ENCODE measurements around the gene ARHGAP29. TPM values are rescaled to one million over a fixed set of nuclear protein-coding genes. Genes with fewer than 3 reads are reported as not detected.

The ARHGAP29 gene
- total and polyA plus RNA-seq, 2 experiments from 2014 or later = 4.6 to 6.9 TPM

GRCh38 chr1:94282143-94282711 lies 44.8 kb upstream of the ARHGAP29 start:
- Histone ChIP-seq H3K79me2 (replicated peaks; ENCODE audit: insufficient read depth) (no peaks in the 10 kb centered on the region), H2AFZ (no peak overlapping the region), H3K27ac (ENCODE audit: low read depth) (no peak overlapping the region), H3K36me3 (ENCODE audit: insufficient read depth) (no peaks in the 10 kb centered on the region), H3K27me3 (ENCODE audit: insufficient read depth) (no peaks in the 10 kb centered on the region), H3K4me3 (no peak overlapping the region), H3K9me2 (ENCODE audit: insufficient read depth) (no peaks in the 10 kb centered on the region), H3K4me1 (ENCODE audit: insufficient read depth) (no peaks in the 10 kb centered on the region), H4K20me1 (replicated peaks; ENCODE audit: insufficient read depth) (no peaks in the 10 kb centered on the region), H3K4me2 (no peak overlapping the region), H3F3A (replicated peaks; ENCODE audit: low read depth) (no peaks in the 10 kb centered on the region)
- no peak overlapping the region for H3K4me3 Mint-ChIP-seq
- H3K27me3 Mint-ChIP-seq (ENCODE audit: insufficient read depth, low read depth, poor library complexity) = no peaks in the 10 kb centered on the region
- ATAC-seq (no peak), DNase-seq (ENCODE audit: low spot score) (no peak)
- no peaks in the 10 kb centered on the region for H3K4me1 Mint-ChIP-seq
- no peaks in the 10 kb centered on the region for H3K9me3 Mint-ChIP-seq
- H3K36me3 Mint-ChIP-seq (ENCODE audit: low read depth) = no peaks in the 10 kb centered on the region
- H3K27ac Mint-ChIP-seq = no peak overlapping the region
- TF ChIP-seq CTCF (conservative IDR thresholded peaks at IDR 0.05; ENCODE audit: low read depth in 2 of 2) (no peak), POLR2AphosphoS5 (IDR thresholded peaks at IDR 0.05; ENCODE audit: low read depth) (no peak), JUNB (IDR thresholded peaks at IDR 0.05; ENCODE audit: unreplicated experiment) (no peak), NANOG (IDR thresholded peaks at IDR 0.05; ENCODE audit: borderline replicate concordance) (no peak), ZNF331 (CRISPR knock-in tag; IDR thresholded peaks at IDR 0.05; ENCODE audit: low read depth) (no peak), ETS1 (IDR thresholded peaks at IDR 0.05) (no peak), REST (IDR thresholded peaks at IDR 0.05; ENCODE audit: unreplicated experiment) (no peak), EZH2phosphoT487 (IDR thresholded peaks at IDR 0.05; ENCODE audit: unreplicated experiment) (no peak), ZNF462 (CRISPR knock-in tag; IDR thresholded peaks at IDR 0.05) (no peak), ZNF114 (CRISPR knock-in tag; IDR thresholded peaks at IDR 0.05) (no peak), STAT1 (IDR thresholded peaks at IDR 0.05; ENCODE audit: unreplicated experiment) (no peak), CREB1 (CRISPR knock-in tag; IDR thresholded peaks at IDR 0.05; ENCODE audit: low read depth) (no peak), EZH2 (IDR thresholded peaks at IDR 0.05; ENCODE audit: low read depth, unreplicated experiment) (no peak)

Data from GM23338 (cell line).